ENCODE data around the gene CRBN.

Gene CRBN

GRCh38 chr3:3170998-3171397, 8.5 kb downstream of the CRBN start:
- peak; percentile 50 for DNase-seq (ENCODE audit: low read depth)

- DNase-seq (ENCODE audit: low read depth): no peak
Measured at GRCh38 chr3:3165650-3166049, 13.8 kb downstream of the CRBN start.

GRCh38 chr3:3165241-3165640, 14.2 kb downstream of the CRBN start:
- no peak for DNase-seq (ENCODE audit: low read depth)

GRCh38 chr3:3160826-3161225, 18.7 kb downstream of the CRBN start:
- no peak for DNase-seq (ENCODE audit: low read depth)

GRCh38 chr3:3157484-3157883, 22.0 kb downstream of the CRBN start:
- no peak for DNase-seq (ENCODE audit: low read depth)

- DNase-seq (ENCODE audit: low read depth): no peak
Measured at GRCh38 chr3:3154879-3155610, 24.4 kb downstream of the CRBN start.

GRCh38 chr3:3151513-3151912, 28.0 kb downstream of the CRBN start:
- no peak for DNase-seq (ENCODE audit: low read depth)

- DNase-seq (ENCODE audit: low read depth): no peak
Measured at GRCh38 chr3:3149560-3149959, 29.9 kb downstream of the CRBN start.

GRCh38 chr3:3145831-3146230, 33.7 kb downstream of the CRBN start:
- DNase-seq (ENCODE audit: low read depth): no peak

GRCh38 chr3:3141939-3142338, 37.6 kb downstream of the CRBN start:
- DNase-seq (ENCODE audit: low read depth): no peak

GRCh38 chr3:3137526-3137925, 42.0 kb downstream of the CRBN start:
- DNase-seq (ENCODE audit: low read depth): no peak

GRCh38 chr3:3134750-3135448, 44.6 kb downstream of the CRBN start:
- DNase-seq (ENCODE audit: low read depth): peak; percentile 60

- DNase-seq (ENCODE audit: low read depth): no peak
Measured at GRCh38 chr3:3133500-3133899, 46.0 kb downstream of the CRBN start.

GRCh38 chr3:3129579-3129978, 49.9 kb downstream of the CRBN start:
- DNase-seq (ENCODE audit: low read depth): no peak

- DNase-seq (ENCODE audit: low read depth): no peak
Measured at GRCh38 chr3:3127432-3128010, 52.0 kb downstream of the CRBN start.

GRCh38 chr3:3126477-3127431, 52.7 kb downstream of the CRBN start, which contains the start of gene TRNT1:
Gene TRNT1, plus strand, starts transcription at chr3:3126940. Its CDS starts 2,101 bp downstream, at chr3:3129041.
- peak; percentile 89 for DNase-seq (ENCODE audit: low read depth)

- DNase-seq (ENCODE audit: low read depth): no peak
Measured at GRCh38 chr3:3125977-3126376, 53.5 kb downstream of the CRBN start.

GRCh38 chr3:3119393-3119851, 60.1 kb downstream of the CRBN start:
- no peak for DNase-seq (ENCODE audit: low read depth)

- no peak for DNase-seq (ENCODE audit: low read depth)
Measured at GRCh38 chr3:3117651-3118050, 61.8 kb downstream of the CRBN start.

- DNase-seq (ENCODE audit: low read depth): no peak
Measured at GRCh38 chr3:3113042-3113709, 66.3 kb downstream of the CRBN start.

GRCh38 chr3:3110749-3111361, 68.6 kb downstream of the CRBN start:
- no peak for DNase-seq (ENCODE audit: low read depth)
